ENCODE data around the gene ZFYVE21.
A peak's percentile ranks its signal among the peaks of the same experiment; 100 is the strongest.

ZFYVE21 gene

GRCh38 chr14:103729496-103730448 lies 14.2 kb downstream of the ZFYVE21 start:
- TF ChIP-seq CTCF (conservative IDR thresholded peaks at IDR 0.05; ENCODE audit: low read depth, low read length), result no peak
- DNase-seq (ENCODE audit: low read depth), result no peak
- no peak overlapping the region for H3K4me3 ChIP-seq (ENCODE audit: low read depth, low read length)

- no peak for DNase-seq (ENCODE audit: low read depth)
- peak; percentile 26 for TF ChIP-seq CTCF (conservative IDR thresholded peaks at IDR 0.05; ENCODE audit: low read depth, low read length)
- no peak overlapping the region for H3K4me3 ChIP-seq (ENCODE audit: low read depth, low read length)
Observed at GRCh38 chr14:103730490-103731035, 15.0 kb downstream of the ZFYVE21 start.

GRCh38 chr14:103731481-103731880 lies 15.9 kb downstream of the ZFYVE21 start:
- no peak for TF ChIP-seq CTCF (conservative IDR thresholded peaks at IDR 0.05; ENCODE audit: low read depth, low read length)
- H3K4me3 ChIP-seq (ENCODE audit: low read depth, low read length), result no peak overlapping the region
- no peak for DNase-seq (ENCODE audit: low read depth)

- no peak overlapping the region for H3K4me3 ChIP-seq (ENCODE audit: low read depth, low read length)
- TF ChIP-seq CTCF (conservative IDR thresholded peaks at IDR 0.05; ENCODE audit: low read depth, low read length), result no peak
- no peak for DNase-seq (ENCODE audit: low read depth)
Observed at GRCh38 chr14:103731916-103732867, 16.6 kb downstream of the ZFYVE21 start.

GRCh38 chr14:103732868-103733620 lies 17.4 kb downstream of the ZFYVE21 start:
- TF ChIP-seq CTCF (conservative IDR thresholded peaks at IDR 0.05; ENCODE audit: low read depth, low read length), result no peak
- DNase-seq (ENCODE audit: low read depth), result no peak
- H3K4me3 ChIP-seq (ENCODE audit: low read depth, low read length), result no peak overlapping the region

- H3K4me3 ChIP-seq (ENCODE audit: low read depth, low read length), result no peak overlapping the region
- no peak for DNase-seq (ENCODE audit: low read depth)
- no peak for TF ChIP-seq CTCF (conservative IDR thresholded peaks at IDR 0.05; ENCODE audit: low read depth, low read length)
Observed at GRCh38 chr14:103733651-103734050, 18.0 kb downstream of the ZFYVE21 start.

Measured in choroid plexus epithelial cell (primary cell).